SW480 (cell line): ENCODE results near the gene ZNF319.

Experiments used
- DNase-seq: peaks from one replicate; pipeline ENCODE4 v3.0.0-alpha.2; 2016; ENCODE audit warnings: low spot score

Gene ZNF319

GRCh38 chr16:57956270-57956808 is 44.1 kb downstream of the ZNF319 start:
- no peak for DNase-seq

- DNase-seq: no peak
Observed at GRCh38 chr16:57955572-57956188, 44.8 kb downstream of the ZNF319 start.

- DNase-seq: no peak
Observed at GRCh38 chr16:57953857-57954256, 46.6 kb downstream of the ZNF319 start.

GRCh38 chr16:57952909-57953308 is 47.6 kb downstream of the ZNF319 start:
- DNase-seq: no peak

- no peak for DNase-seq
Observed at GRCh38 chr16:57951204-57951960, 49.1 kb downstream of the ZNF319 start.

GRCh38 chr16:57950382-57950781 is 50.1 kb downstream of the ZNF319 start:
- no peak for DNase-seq

GRCh38 chr16:57949595-57950238 is 50.8 kb downstream of the ZNF319 start:
- DNase-seq: no peak

- no peak for DNase-seq
Observed at GRCh38 chr16:57949013-57949412, 51.5 kb downstream of the ZNF319 start.

- DNase-seq: no peak
Observed at GRCh38 chr16:57948027-57948426, 52.4 kb downstream of the ZNF319 start.

GRCh38 chr16:57947261-57947660 is 53.2 kb downstream of the ZNF319 start:
- no peak for DNase-seq

- no peak for DNase-seq
Observed at GRCh38 chr16:57946181-57946801, 54.2 kb downstream of the ZNF319 start.

GRCh38 chr16:57945740-57946138 is 54.7 kb downstream of the ZNF319 start:
- DNase-seq: no peak

- DNase-seq: no peak
Observed at GRCh38 chr16:57944970-57945739, 55.3 kb downstream of the ZNF319 start.
